ENCODE measurements around the gene SEL1L2. TPM values are rescaled to one million over a fixed set of nuclear protein-coding genes. Genes with fewer than 3 reads are reported as not detected.

The SEL1L2 gene, protein sequence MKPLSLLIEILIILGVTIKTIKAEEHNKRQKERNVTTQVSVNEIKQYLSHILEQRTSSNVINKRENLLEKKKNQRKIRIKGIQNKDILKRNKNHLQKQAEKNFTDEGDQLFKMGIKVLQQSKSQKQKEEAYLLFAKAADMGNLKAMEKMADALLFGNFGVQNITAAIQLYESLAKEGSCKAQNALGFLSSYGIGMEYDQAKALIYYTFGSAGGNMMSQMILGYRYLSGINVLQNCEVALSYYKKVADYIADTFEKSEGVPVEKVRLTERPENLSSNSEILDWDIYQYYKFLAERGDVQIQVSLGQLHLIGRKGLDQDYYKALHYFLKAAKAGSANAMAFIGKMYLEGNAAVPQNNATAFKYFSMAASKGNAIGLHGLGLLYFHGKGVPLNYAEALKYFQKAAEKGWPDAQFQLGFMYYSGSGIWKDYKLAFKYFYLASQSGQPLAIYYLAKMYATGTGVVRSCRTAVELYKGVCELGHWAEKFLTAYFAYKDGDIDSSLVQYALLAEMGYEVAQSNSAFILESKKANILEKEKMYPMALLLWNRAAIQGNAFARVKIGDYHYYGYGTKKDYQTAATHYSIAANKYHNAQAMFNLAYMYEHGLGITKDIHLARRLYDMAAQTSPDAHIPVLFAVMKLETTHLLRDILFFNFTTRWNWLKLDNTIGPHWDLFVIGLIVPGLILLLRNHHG
- not detected in 2 replicates for total RNA-seq

GRCh38 chr20:13990465-13990864, at the start of gene SEL1L2:
SEL1L2 (minus strand) TSS chr20:13990614; CDS start chr20:13990534, 80 bp downstream.

GRCh38 chr20:13995086-13995665, 4.8 kb upstream of the SEL1L2 start, which contains the start of gene MACROD2:
MACROD2 (plus strand) TSS chr20:13995516.

Small RNA genes within 50 kb of the gene (small RNA-seq; reads per million reads assigned to genes)
- gene RNU6-278P = not detected
- not detected for gene RPS3P1

Other genes with a start within 250 kb of the SEL1L2 start
- 9.2 and 10.1 TPM in 2 replicates for gene ESF1, start 205.7 kb downstream of the SEL1L2 start, total RNA-seq
- gene NDUFAF5, start 205.6 kb downstream of the SEL1L2 start, total RNA-seq = 13.1 and 15.5 TPM in 2 replicates
- 8.3 and 9.1 TPM in 2 replicates for gene MACROD2, start 4.9 kb upstream of the SEL1L2 start, total RNA-seq

Measured in hair follicle dermal papilla cell (primary cell).